ENCODE data around the gene KIF3B.
"Not testable (repeated sequence)": the region's sequence is repeated elsewhere in the genome, so short reads cannot be mapped to it uniquely, and the experiment has no call there.

KIF3B gene

DNA sequence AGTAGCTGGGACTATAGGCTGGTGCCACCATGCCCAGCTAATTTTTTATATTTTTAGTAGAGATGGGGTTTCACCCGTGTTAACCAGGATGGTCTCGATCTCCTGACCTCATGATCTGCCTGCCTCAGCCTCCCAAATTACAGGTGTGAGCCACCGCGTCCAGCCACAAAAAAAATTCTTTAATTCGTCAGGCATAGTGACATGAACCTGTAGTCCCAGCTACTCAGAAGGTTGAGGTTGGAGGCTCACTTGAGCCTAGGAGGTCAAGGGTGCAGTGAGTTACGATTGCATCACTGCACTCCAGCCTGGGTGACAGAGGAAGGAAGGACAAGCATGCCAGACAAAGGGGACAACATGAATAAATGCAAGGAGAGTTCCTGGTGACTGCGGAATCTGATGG is 61.2 kb downstream of the KIF3B start:
- TF ChIP-seq, protein P1, sequence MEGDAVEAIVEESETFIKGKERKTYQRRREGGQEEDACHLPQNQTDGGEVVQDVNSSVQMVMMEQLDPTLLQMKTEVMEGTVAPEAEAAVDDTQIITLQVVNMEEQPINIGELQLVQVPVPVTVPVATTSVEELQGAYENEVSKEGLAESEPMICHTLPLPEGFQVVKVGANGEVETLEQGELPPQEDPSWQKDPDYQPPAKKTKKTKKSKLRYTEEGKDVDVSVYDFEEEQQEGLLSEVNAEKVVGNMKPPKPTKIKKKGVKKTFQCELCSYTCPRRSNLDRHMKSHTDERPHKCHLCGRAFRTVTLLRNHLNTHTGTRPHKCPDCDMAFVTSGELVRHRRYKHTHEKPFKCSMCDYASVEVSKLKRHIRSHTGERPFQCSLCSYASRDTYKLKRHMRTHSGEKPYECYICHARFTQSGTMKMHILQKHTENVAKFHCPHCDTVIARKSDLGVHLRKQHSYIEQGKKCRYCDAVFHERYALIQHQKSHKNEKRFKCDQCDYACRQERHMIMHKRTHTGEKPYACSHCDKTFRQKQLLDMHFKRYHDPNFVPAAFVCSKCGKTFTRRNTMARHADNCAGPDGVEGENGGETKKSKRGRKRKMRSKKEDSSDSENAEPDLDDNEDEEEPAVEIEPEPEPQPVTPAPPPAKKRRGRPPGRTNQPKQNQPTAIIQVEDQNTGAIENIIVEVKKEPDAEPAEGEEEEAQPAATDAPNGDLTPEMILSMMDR (IDR thresholded peaks at IDR 0.05; ENCODE audit: insufficient read depth, low read length, poor library complexity, severe bottlenecking) = no peak
- peaks cover 4% of the 10 kb centered on the region for H3K36me3 ChIP-seq (ENCODE audit: control insufficient read depth, insufficient read depth, low read length)
- DNase-seq (ENCODE audit: extremely low read depth, insufficient read length) = no peak
- no peaks in the 10 kb centered on the region for H3K27me3 ChIP-seq (replicated peaks; ENCODE audit: control insufficient read depth, insufficient read depth, low read length)
- H3K4me3 ChIP-seq (replicated peaks; ENCODE audit: low read depth, low read length) = no peak overlapping the region

DNA sequence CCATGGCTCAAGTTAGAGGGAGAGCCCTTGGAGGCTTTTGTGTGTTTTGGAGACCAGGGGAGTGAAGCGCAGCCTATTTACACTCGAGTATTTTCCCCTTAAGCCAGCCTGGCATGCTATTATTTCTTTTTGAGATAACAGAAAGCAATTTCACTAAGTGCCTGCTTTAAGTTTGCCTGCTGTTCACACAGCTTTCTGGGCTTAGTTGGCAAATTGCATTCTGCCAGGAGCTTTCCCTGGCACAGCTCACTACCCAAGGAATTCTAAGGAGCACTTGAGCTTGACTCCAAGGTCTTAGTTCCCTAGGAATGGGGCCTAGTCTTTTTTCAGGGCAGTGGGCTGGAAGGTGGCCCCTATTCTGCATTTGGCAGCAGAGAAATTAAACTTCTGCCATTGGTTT is 61.7 kb downstream of the KIF3B start:
- no peak for DNase-seq (ENCODE audit: extremely low read depth, insufficient read length)
- Histone ChIP-seq H3K4me3 (replicated peaks; ENCODE audit: low read depth, low read length) (no peak overlapping the region), H3K27me3 (replicated peaks; ENCODE audit: control insufficient read depth, insufficient read depth, low read length) (no peaks in the 10 kb centered on the region), H3K36me3 (ENCODE audit: control insufficient read depth, insufficient read depth, low read length) (peaks cover 4% of the 10 kb centered on the region)
- TF ChIP-seq, protein P1 (IDR thresholded peaks at IDR 0.05; ENCODE audit: insufficient read depth, low read length, poor library complexity, severe bottlenecking) = no peak

DNA sequence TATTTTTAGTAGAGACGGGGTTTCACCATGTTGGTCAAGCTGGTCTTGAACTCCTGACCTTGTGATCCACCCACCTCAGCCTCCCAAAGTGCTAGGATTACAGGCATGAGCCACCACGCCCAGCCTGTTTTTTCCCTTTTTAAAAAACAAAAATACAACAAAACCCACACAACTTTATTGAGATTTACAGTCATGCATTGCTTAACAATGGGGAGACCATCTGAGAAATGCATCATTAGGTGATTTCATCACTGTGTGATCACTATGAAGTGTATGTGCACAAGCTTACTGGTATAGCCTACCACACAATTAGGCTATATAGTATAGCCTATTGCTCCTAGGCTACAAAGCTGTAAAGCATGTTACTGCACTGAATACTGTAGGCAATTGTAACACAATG is 63.6 kb downstream of the KIF3B start:
- not testable (repeated sequence) for DNase-seq (ENCODE audit: extremely low read depth, insufficient read length); H3K27me3 ChIP-seq (replicated peaks; ENCODE audit: control insufficient read depth, insufficient read depth, low read length); H3K36me3 ChIP-seq (ENCODE audit: control insufficient read depth, insufficient read depth, low read length); H3K4me3 ChIP-seq (replicated peaks; ENCODE audit: low read depth, low read length)

DNA sequence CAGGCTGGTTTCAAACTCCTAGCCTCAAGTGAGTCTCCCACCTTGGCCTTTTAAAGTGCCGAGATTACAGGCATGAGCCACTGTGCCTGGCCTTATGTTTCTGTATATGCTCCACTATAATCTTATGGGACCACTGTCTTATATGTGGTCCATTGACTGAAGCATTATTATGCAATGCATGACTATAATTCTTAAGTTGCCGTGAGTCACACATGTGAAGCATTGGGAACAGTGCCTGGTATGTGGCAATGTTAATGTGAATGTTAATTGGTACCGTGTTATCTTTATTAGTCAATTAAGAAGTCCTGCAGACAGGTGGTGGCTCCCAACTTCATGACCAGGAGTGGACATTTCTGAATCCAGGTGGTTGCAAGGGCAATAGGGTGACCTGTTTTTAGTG is 66.0 kb downstream of the KIF3B start:
- DNase-seq (ENCODE audit: extremely low read depth, insufficient read length) = no peak
- Histone ChIP-seq H3K4me3 (replicated peaks; ENCODE audit: low read depth, low read length) (no peak overlapping the region), H3K27me3 (replicated peaks; ENCODE audit: control insufficient read depth, insufficient read depth, low read length) (no peaks in the 10 kb centered on the region), H3K36me3 (ENCODE audit: control insufficient read depth, insufficient read depth, low read length) (no peaks in the 10 kb centered on the region)
- TF ChIP-seq, protein P1 (IDR thresholded peaks at IDR 0.05; ENCODE audit: insufficient read depth, low read length, poor library complexity, severe bottlenecking) = no peak

DNA sequence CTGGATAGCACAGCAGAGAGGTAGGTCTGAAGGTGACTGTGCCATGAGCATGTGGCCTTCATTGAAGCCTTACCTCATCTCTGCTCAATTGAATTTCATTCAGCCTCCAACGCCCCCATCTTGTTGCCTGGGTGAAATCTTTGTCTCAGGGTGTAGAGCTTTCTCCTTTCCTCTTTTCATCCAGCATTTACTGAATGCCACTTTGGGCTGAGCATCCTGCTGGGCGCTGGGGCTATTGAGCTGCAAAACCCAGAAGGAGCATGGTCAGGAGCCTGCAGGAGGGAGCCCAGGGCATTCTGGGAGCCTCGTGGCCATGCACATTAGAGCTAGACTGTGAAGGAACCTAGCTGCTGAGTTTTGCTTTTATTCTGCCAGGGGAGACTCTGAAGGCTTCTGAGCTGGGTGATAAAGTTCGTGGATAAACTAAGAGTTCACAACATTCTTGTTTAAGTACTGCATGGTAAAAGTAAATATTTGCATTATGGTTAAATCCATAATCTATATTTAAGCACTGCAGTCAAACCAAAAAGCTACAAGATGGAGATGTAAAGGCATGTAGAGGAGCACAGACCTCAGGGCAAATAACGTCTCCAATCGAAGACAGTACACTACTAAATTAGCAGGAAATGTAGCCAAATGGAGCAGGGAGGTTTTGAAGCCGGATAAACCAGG is 67.5 kb downstream of the KIF3B start:
- H3K27me3 ChIP-seq (replicated peaks; ENCODE audit: control insufficient read depth, insufficient read depth, low read length) = no peaks in the 10 kb centered on the region
- H3K4me3 ChIP-seq (replicated peaks; ENCODE audit: low read depth, low read length) = no peak overlapping the region
- no peak for DNase-seq (ENCODE audit: extremely low read depth, insufficient read length)
- H3K36me3 ChIP-seq (ENCODE audit: control insufficient read depth, insufficient read depth, low read length) = no peaks in the 10 kb centered on the region
- TF ChIP-seq, protein P1 (IDR thresholded peaks at IDR 0.05; ENCODE audit: insufficient read depth, low read length, poor library complexity, severe bottlenecking) = no peak

DNA sequence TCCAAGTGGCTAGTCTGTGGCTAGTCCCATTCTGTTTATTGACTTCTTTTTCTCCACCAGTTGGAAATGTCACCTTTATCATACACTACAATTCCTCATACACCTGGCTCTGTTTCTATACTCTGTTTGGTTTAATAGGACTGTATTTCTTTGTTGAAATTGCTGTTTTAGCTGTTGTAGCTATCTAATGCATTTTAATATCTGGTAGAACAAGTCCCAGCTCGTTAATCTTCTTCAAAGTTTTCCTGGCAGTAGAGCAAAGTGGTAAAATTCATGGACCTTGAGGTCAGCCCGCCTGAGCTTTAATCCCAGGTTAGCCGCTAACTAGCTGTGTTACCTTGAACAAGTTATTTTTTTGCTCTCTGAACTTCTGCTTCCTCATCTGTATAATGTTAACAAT is 70.8 kb downstream of the KIF3B start:
- H3K4me3 ChIP-seq (replicated peaks; ENCODE audit: low read depth, low read length) = no peak overlapping the region
- DNase-seq (ENCODE audit: extremely low read depth, insufficient read length) = no peak
- no peaks in the 10 kb centered on the region for H3K36me3 ChIP-seq (ENCODE audit: control insufficient read depth, insufficient read depth, low read length)
- TF ChIP-seq, protein P1 (IDR thresholded peaks at IDR 0.05; ENCODE audit: insufficient read depth, low read length, poor library complexity, severe bottlenecking) = no peak
- H3K27me3 ChIP-seq (replicated peaks; ENCODE audit: control insufficient read depth, insufficient read depth, low read length) = no peaks in the 10 kb centered on the region

Measured in GM06990 (cell line).